RWPE2 (cell line): ENCODE results near the gene CKLF.
"Not testable (repeated sequence)": the region's sequence is repeated elsewhere in the genome, so short reads cannot be mapped to it uniquely, and the experiment has no call there.

Experiments used
- ATAC-seq: fragments of 200-7000 bp; cut with Tn5 transposase; 3 replicates; pipeline ENCODE4 v1.9.1; 2021; ENCODE audit warnings: low read depth
- DNase-seq: peaks from one replicate; pipeline ENCODE4 v3.0.0-alpha.2; 2020; ENCODE audit warnings: low spot score
- H3K27ac ChIP-seq: fragments of 450-650 bp; 2 replicates; pipeline ENCODE4 v1.5.1; 2017; ENCODE audit warnings: mild to moderate bottlenecking; ENCODE audit not compliant: poor library complexity, severe bottlenecking
- H3K27me3 ChIP-seq: fragments of 250-450 bp; sonication (Bioruptor Pico); 2 replicates; pipeline ENCODE4 v1.5.1; 2021; ENCODE audit warnings: mild to moderate bottlenecking, moderate library complexity; ENCODE audit not compliant: insufficient read depth, poor library complexity, severe bottlenecking
- H3K36me3 ChIP-seq: fragments of 250-450 bp; sonication (Bioruptor Pico); 2 replicates; pipeline ENCODE4 v1.5.1; 2020; ENCODE audit warnings: low read depth, mild to moderate bottlenecking, moderate library complexity
- H3K4me1 ChIP-seq: fragments of 250-450 bp; sonication (Bioruptor Pico); 2 replicates; pipeline ENCODE4 v1.5.1; 2021; ENCODE audit warnings: mild to moderate bottlenecking, moderate library complexity; ENCODE audit not compliant: insufficient read depth, poor library complexity, severe bottlenecking
- H3K4me3 ChIP-seq: fragments of 250-450 bp; sonication (Bioruptor Pico); 2 replicates; pipeline ENCODE4 v1.5.1; 2021; ENCODE audit warnings: mild to moderate bottlenecking, moderate library complexity; ENCODE audit not compliant: severe bottlenecking
- H3K9me3 ChIP-seq: fragments of 250-450 bp; sonication (Bioruptor Pico); 2 replicates; pipeline ENCODE4 v1.5.1; 2021; ENCODE audit warnings: mild to moderate bottlenecking, moderate library complexity; ENCODE audit not compliant: severe bottlenecking
- CTCF ChIP-seq: fragments of 450-650 bp; IDR thresholded peaks from one replicate; pipeline ENCODE4 v1.5.1; 2017; ENCODE audit warnings: mild to moderate bottlenecking, moderate library complexity; ENCODE audit not compliant: poor library complexity, severe bottlenecking

The CKLF gene

GRCh38 chr16:66510711-66511601 lies 41.4 kb upstream of the CKLF start:
- ATAC-seq (no peak), DNase-seq (no peak)
- Histone ChIP-seq H3K27ac (peak overlapping the region; percentile 94), H3K36me3 (peaks cover 8% of the 10 kb centered on the region), H3K4me3 (no peak overlapping the region), H3K27me3 (no peaks in the 10 kb centered on the region), H3K9me3 (no peaks in the 10 kb centered on the region), H3K4me1 (peaks cover 57% of the 10 kb centered on the region)
- no peak for TF ChIP-seq CTCF

DNA sequence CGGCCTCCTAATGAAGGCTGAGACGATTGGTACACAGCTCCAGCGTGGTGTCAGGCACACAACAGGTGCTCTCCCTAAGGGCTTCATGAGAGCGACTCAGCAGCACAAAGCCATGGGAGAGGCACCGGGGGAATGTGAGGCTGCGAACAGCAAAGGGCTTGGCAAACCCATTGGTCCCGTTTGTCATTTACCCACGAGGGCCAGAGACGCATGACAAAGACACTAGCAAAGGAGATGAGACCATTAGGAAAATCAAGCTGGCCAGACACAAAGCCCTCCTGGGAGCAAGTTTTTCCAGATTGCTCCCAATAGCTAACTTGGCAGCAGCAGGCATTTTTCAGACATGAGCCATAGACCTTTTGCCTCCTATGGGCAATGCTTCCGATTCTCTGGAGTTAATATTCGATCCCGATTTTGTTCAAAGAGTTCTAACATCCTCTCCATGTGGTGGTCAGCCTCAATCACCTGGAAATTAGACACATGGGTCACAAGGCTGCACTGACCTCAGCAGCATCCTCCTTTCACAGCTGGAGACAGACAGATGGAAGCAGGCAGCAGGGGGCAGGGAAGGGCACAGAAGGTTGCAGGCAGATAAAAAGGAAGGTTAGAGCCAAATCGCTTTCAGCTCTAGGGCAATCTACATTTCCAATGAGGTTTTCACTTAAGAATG lies 40.6 kb upstream of the CKLF start:
- H3K27ac ChIP-seq = peak overlapping the region; percentile 94
- peaks cover 14% of the 10 kb centered on the region for H3K36me3 ChIP-seq
- H3K27me3 ChIP-seq = no peaks in the 10 kb centered on the region
- peak; percentile 23 for TF ChIP-seq CTCF
- H3K9me3 ChIP-seq = no peaks in the 10 kb centered on the region
- peak; percentile 53 for ATAC-seq
- H3K4me3 ChIP-seq = no peak overlapping the region
- peaks cover 63% of the 10 kb centered on the region for H3K4me1 ChIP-seq
- DNase-seq = no peak

- peak overlapping the region; percentile 94 for H3K27ac ChIP-seq
- DNase-seq (no peak), ATAC-seq (no peak)
- TF ChIP-seq CTCF = no peak
- H3K27me3 ChIP-seq = no peaks in the 10 kb centered on the region
- peaks cover 61% of the 10 kb centered on the region for H3K4me1 ChIP-seq
- H3K36me3 ChIP-seq = peaks cover 14% of the 10 kb centered on the region
- H3K4me3 ChIP-seq = no peak overlapping the region
- no peaks in the 10 kb centered on the region for H3K9me3 ChIP-seq
Measured at GRCh38 chr16:66512272-66513110, 39.9 kb upstream of the CKLF start.

DNA sequence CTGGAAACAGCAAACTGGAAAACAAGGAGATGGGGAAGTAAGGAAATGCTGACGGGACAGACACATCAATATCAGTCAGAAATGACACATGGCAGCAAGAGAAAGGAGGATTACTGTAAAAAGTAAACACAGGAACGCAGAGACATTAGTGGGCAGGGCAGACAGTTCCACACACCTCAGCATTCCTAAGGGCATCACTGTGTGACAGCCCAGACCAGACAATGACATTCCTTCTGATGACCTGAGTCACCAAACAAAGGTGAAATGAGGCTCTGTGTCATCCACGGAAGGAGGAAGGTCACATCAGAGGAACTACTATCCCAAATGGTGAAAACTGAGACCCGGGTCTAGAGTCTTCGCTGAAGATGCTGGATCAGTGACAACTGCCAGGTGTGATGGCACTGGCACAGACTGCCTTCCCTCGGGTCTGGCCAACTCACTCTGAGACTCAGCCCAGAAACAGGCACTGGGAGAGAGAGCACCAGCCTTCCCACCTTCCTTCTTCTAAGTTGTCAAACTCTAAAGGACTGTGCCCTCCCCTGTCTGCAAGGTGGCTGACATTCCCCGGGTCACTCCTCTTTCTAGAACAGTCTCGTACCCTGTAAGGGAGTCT lies 39.2 kb upstream of the CKLF start:
- H3K4me3 ChIP-seq = no peak overlapping the region
- TF ChIP-seq CTCF = no peak
- H3K27me3 ChIP-seq = no peaks in the 10 kb centered on the region
- H3K9me3 ChIP-seq = no peaks in the 10 kb centered on the region
- peak overlapping the region; percentile 94 for H3K27ac ChIP-seq
- ATAC-seq (no peak), DNase-seq (no peak)
- H3K36me3 ChIP-seq = peaks cover 14% of the 10 kb centered on the region
- H3K4me1 ChIP-seq = peaks cover 61% of the 10 kb centered on the region

DNA sequence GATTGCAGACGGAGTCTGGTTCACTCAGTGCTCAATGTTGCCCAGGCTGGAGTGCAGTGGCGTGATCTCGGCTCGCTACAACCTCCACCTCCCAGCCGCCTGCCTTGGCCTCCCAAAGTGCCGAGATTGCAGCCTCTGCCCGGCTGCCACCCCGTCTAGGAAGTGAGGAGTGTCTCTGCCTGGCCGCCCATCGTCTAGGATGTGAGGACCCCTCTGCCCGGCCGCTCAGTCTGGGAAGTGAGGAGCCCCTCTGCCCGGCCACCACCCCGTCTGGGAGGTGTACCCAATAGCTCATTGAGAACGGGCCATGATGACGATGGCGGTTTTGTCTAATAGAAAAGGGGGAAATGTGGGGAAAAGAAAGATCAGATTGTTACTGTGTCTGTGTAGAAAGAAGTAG lies 38.0 kb upstream of the CKLF start:
- Histone ChIP-seq H3K4me1 (peaks cover 52% of the 10 kb centered on the region), H3K36me3 (peaks cover 14% of the 10 kb centered on the region), H3K27ac (peak overlapping the region; percentile 88)
- not testable (repeated sequence) for H3K27me3 ChIP-seq, ATAC-seq, DNase-seq, H3K9me3 ChIP-seq, H3K4me3 ChIP-seq

- not testable (repeated sequence) for H3K9me3 ChIP-seq, DNase-seq, H3K27me3 ChIP-seq, ATAC-seq, H3K4me3 ChIP-seq
- Histone ChIP-seq H3K4me1 (peaks cover 52% of the 10 kb centered on the region), H3K36me3 (peaks cover 14% of the 10 kb centered on the region), H3K27ac (peak overlapping the region; percentile 88)
Measured at GRCh38 chr16:66514980-66515595, 37.3 kb upstream of the CKLF start.
